Mesendoderm (in vitro differentiated cells): ENCODE measurements around the gene HRH1.

ENCODE experiments used
- DNase-seq: peaks from one replicate; pipeline ENCODE4 v3.0.0; 2013
- H2AK5ac ChIP-seq: 2 replicates; pipeline ENCODE4 v1.6.1; 2013; ENCODE audit warnings: low read length, inconsistent platforms
- H2BK120ac ChIP-seq: 2 replicates; pipeline ENCODE4 v1.6.1; 2013; ENCODE audit warnings: low read depth, mild to moderate bottlenecking, low read length, moderate library complexity, mixed read lengths
- H2BK15ac ChIP-seq: replicated peaks from 2 replicates; pipeline ENCODE4 v1.6.1; 2013; ENCODE audit warnings: low read depth, mild to moderate bottlenecking, moderate library complexity
- H2BK5ac ChIP-seq: 2 replicates; pipeline ENCODE4 v1.6.1; 2013; ENCODE audit warnings: low read length, inconsistent platforms
- H3K18ac ChIP-seq: 2 replicates; pipeline ENCODE4 v1.6.1; 2013; ENCODE audit warnings: mild to moderate bottlenecking, low read length, mixed read lengths
- H3K23ac ChIP-seq: one replicate; pipeline ENCODE4 v1.6.1; 2013; ENCODE audit warnings: low read length
- H3K27ac ChIP-seq: 2 replicates; pipeline ENCODE4 v1.5.1; 2013; ENCODE audit warnings: low read depth, mild to moderate bottlenecking, inconsistent platforms, low read length, moderate library complexity
- H3K27me3 ChIP-seq: 2 replicates; pipeline ENCODE4 v1.6.1; 2013; ENCODE audit warnings: low read length, control low read depth, mild to moderate bottlenecking, inconsistent platforms; ENCODE audit not compliant: insufficient read depth, poor library complexity
- H3K36me3 ChIP-seq: 2 replicates; pipeline ENCODE4 v1.6.1; 2013; ENCODE audit warnings: low read length, inconsistent platforms; ENCODE audit not compliant: control insufficient read depth, insufficient read depth
- H3K4ac ChIP-seq: one replicate; pipeline ENCODE4 v1.6.1; 2013; ENCODE audit warnings: low read depth, mild to moderate bottlenecking, low read length, moderate library complexity
- H3K4me1 ChIP-seq: 2 replicates; pipeline ENCODE4 v1.6.1; 2013; ENCODE audit warnings: low read depth, low read length, inconsistent platforms; ENCODE audit not compliant: control insufficient read depth
- H3K4me2 ChIP-seq: 2 replicates; pipeline ENCODE4 v1.6.1; 2013; ENCODE audit warnings: low read length
- H3K4me3 ChIP-seq: 2 replicates; pipeline ENCODE4 v1.5.1; 2013; ENCODE audit warnings: mild to moderate bottlenecking, low read length
- H3K56ac ChIP-seq: one replicate; pipeline ENCODE4 v1.6.1; 2013; ENCODE audit warnings: low read length
- H3K79me1 ChIP-seq: 2 replicates; pipeline ENCODE4 v1.6.1; 2013; ENCODE audit warnings: low read length, inconsistent platforms
- H3K79me2 ChIP-seq: 2 replicates; pipeline ENCODE4 v1.6.1; 2013; ENCODE audit warnings: mild to moderate bottlenecking, low read length; ENCODE audit not compliant: control insufficient read depth, insufficient read depth
- H3K9ac ChIP-seq: 2 replicates; pipeline ENCODE4 v1.6.1; 2013; ENCODE audit warnings: low read length, inconsistent platforms
- H4K5ac ChIP-seq: one replicate; pipeline ENCODE4 v1.6.1; 2013; ENCODE audit warnings: low read length
- H4K8ac ChIP-seq: one replicate; pipeline ENCODE4 v1.6.1; 2013; ENCODE audit warnings: low read depth, mild to moderate bottlenecking, control low read depth, low read length, moderate library complexity
- WGBS: extraction: QIAGEN DNeasy Blood & Tissue Kit; methylation state at CpG from one replicate; pipeline ENCODE4 v1.1.7; 2013; ENCODE audit warnings: low lambda C conversion rate, missing lambda C conversion rate; ENCODE audit not compliant: insufficient coverage; ENCODE audit errors: extremely low coverage; 5-methylcytosine and 5-hydroxymethylcytosine counted together

HRH1 gene

DNA sequence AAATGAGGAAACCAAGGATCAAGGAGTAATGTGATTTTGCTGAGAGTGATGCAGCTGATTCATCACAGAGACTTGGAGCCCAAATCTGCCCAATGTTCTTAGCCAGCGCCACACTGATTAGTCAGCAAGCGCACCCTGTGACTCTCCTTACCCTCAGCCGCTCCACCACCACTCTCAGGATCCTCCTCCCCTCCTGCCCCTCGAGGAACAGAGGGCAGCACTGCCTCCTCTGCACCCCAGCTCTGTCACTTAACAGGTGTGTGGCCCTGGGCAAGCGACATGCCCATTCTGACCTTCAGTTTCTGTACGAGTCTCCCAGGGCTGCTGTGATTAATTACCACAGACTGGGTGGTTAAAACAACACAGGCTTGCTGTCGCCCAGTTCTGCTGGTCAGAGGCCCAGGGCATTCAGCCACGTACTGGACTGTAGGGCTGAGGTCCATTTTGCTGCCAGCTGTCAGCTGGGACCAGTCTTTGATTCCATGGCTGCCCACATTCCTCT lies 36.1 kb upstream of the HRH1 start:
- Histone ChIP-seq H3K9ac (no peak overlapping the region), H2AK5ac (no peak overlapping the region), H3K36me3 (no peaks in the 10 kb centered on the region), H3K4me2 (no peak overlapping the region), H3K56ac (no peak overlapping the region), H3K79me2 (no peaks in the 10 kb centered on the region), H3K23ac (no peak overlapping the region), H3K27me3 (no peaks in the 10 kb centered on the region), H4K5ac (no peak overlapping the region), H3K79me1 (no peaks in the 10 kb centered on the region), H3K4me1 (no peaks in the 10 kb centered on the region), H2BK120ac (no peak overlapping the region), H3K4ac (no peak overlapping the region), H3K4me3 (no peak overlapping the region), H3K27ac (no peak overlapping the region), H2BK15ac (no peak overlapping the region), H3K18ac (no peak overlapping the region), H4K8ac (no peak overlapping the region), H2BK5ac (no peak overlapping the region)
- DNase-seq, result no peak
- no CpG with 5 or more reads among the region's 8 CpGs for WGBS

GRCh38 chr3:11120091-11120805 lies 34.0 kb upstream of the HRH1 start:
- Histone ChIP-seq H2BK5ac (no peak overlapping the region), H3K18ac (no peak overlapping the region), H3K27ac (peak overlapping the region; percentile 19), H2BK15ac (no peak overlapping the region), H3K27me3 (no peaks in the 10 kb centered on the region), H4K5ac (no peak overlapping the region), H4K8ac (no peak overlapping the region), H3K56ac (no peak overlapping the region), H3K4me1 (no peaks in the 10 kb centered on the region), H3K4ac (no peak overlapping the region), H3K4me3 (no peak overlapping the region), H3K4me2 (no peak overlapping the region), H2AK5ac (no peak overlapping the region), H3K79me1 (no peaks in the 10 kb centered on the region), H3K36me3 (no peaks in the 10 kb centered on the region), H3K79me2 (no peaks in the 10 kb centered on the region), H3K9ac (no peak overlapping the region), H2BK120ac (no peak overlapping the region), H3K23ac (no peak overlapping the region)
- no CpG with 5 or more reads among the region's 10 CpGs for WGBS
- DNase-seq, result peak; percentile 42

DNA sequence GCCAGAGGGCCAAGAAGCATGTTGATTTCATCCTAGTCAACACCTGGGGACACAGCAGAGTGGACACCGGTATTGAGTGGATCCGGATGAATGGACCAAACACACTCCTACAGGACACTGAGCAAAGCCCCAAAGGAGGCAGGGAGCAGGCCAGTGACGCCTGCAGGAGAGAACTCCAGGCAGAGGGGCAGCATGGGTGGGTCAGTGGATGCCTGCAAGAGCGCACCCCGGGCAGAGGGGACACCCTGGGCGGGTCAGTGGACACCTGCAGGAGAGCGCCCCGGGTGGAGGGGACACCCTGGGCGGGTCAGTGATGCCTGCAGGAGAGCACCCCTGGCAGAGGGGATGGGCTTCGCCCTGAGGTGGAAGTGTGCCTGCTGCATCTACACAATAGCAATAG lies 27.6 kb upstream of the HRH1 start:
- Histone ChIP-seq H3K27ac (no peak overlapping the region), H3K9ac (no peak overlapping the region), H3K4me3 (no peak overlapping the region), H2AK5ac (no peak overlapping the region), H4K8ac (no peak overlapping the region), H2BK15ac (no peak overlapping the region), H3K27me3 (no peaks in the 10 kb centered on the region), H4K5ac (no peak overlapping the region), H3K56ac (no peak overlapping the region), H2BK120ac (no peak overlapping the region), H3K4me1 (no peaks in the 10 kb centered on the region), H3K23ac (no peak overlapping the region), H2BK5ac (no peak overlapping the region), H3K4ac (no peak overlapping the region), H3K18ac (no peak overlapping the region), H3K79me2 (no peaks in the 10 kb centered on the region), H3K36me3 (no peaks in the 10 kb centered on the region), H3K4me2 (no peak overlapping the region), H3K79me1 (no peaks in the 10 kb centered on the region)
- no peak for DNase-seq
- WGBS, result no CpG with 5 or more reads among the region's 10 CpGs

GRCh38 chr3:11128682-11129632 lies 25.3 kb upstream of the HRH1 start:
- DNase-seq, result no peak

DNA sequence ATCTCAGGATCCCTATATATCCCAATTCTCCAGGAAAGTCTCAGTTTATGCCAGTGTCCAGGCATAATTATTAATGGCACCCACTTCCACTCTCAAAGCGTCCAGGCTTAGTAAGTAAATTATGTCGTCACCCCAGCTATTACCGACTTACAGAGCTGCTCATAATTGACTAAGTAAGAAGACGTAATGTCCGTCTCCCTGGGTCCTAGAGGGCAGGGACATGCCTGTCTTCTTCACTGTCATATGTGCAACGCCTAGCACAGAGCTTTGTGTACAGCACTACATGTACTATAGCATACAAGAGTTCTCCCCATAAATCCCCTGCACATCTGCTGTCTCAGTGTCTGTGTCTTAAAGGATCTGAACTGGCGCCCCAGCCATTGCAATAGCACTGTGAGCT lies 23.9 kb upstream of the HRH1 start:
- H2BK120ac ChIP-seq, result no peak overlapping the region
- H3K4me1 ChIP-seq, result no peaks in the 10 kb centered on the region
- WGBS, result no CpG with 5 or more reads among the region's 7 CpGs
- H3K23ac ChIP-seq, result no peak overlapping the region
- DNase-seq, result no peak
- no peak overlapping the region for H2BK5ac ChIP-seq
- H3K9ac ChIP-seq, result no peak overlapping the region
- no peaks in the 10 kb centered on the region for H3K36me3 ChIP-seq
- no peak overlapping the region for H3K4me2 ChIP-seq
- no peak overlapping the region for H3K4me3 ChIP-seq
- no peak overlapping the region for H4K8ac ChIP-seq
- H2AK5ac ChIP-seq, result no peak overlapping the region
- no peaks in the 10 kb centered on the region for H3K79me1 ChIP-seq
- no peaks in the 10 kb centered on the region for H3K27me3 ChIP-seq
- no peaks in the 10 kb centered on the region for H3K79me2 ChIP-seq
- H3K27ac ChIP-seq, result no peak overlapping the region
- no peak overlapping the region for H3K18ac ChIP-seq
- no peak overlapping the region for H3K4ac ChIP-seq
- H2BK15ac ChIP-seq, result no peak overlapping the region
- no peak overlapping the region for H3K56ac ChIP-seq
- no peak overlapping the region for H4K5ac ChIP-seq

More at GRCh38 chr3:11128682-11129632, 25.3 kb upstream of the HRH1 start:
- Histone ChIP-seq H3K27ac (no peak overlapping the region), H3K18ac (no peak overlapping the region), H3K56ac (no peak overlapping the region), H2AK5ac (no peak overlapping the region), H2BK5ac (no peak overlapping the region), H3K4ac (no peak overlapping the region), H3K4me1 (no peaks in the 10 kb centered on the region), H3K23ac (no peak overlapping the region), H3K4me2 (no peak overlapping the region), H2BK120ac (no peak overlapping the region), H3K79me2 (no peaks in the 10 kb centered on the region), H3K9ac (no peak overlapping the region), H3K79me1 (no peaks in the 10 kb centered on the region), H2BK15ac (no peak overlapping the region), H3K27me3 (no peaks in the 10 kb centered on the region), H3K36me3 (no peaks in the 10 kb centered on the region), H4K8ac (no peak overlapping the region), H4K5ac (no peak overlapping the region), H3K4me3 (no peak overlapping the region)
- WGBS, result 100% methylated on average over 1 of the region's 8 CpGs
